OCI-LY1 (cell line): Measurements from ENCODE around the gene PSMC2.

Source experiments
- EZH2 ChIP-seq: fragments of 200-600 bp; sonication (generic), shearing (Covaris generic); IDR thresholded peaks from 2 replicates; pipeline ENCODE4 v1.8.0; 2017; ENCODE audit warnings: borderline replicate concordance, mixed run types, mild to moderate bottlenecking, antibody characterized with exemption, low read length, moderate library complexity, mixed read lengths
- TF ChIP-seq, protein P1 (sequence below): fragments of 200-600 bp; sonication (generic), shearing (Covaris generic); IDR thresholded peaks from 2 replicates; pipeline ENCODE4 v1.5.1; 2017; ENCODE audit warnings: mild to moderate bottlenecking, antibody characterized with exemption, low read length, moderate library complexity, mixed read lengths

DNA sequence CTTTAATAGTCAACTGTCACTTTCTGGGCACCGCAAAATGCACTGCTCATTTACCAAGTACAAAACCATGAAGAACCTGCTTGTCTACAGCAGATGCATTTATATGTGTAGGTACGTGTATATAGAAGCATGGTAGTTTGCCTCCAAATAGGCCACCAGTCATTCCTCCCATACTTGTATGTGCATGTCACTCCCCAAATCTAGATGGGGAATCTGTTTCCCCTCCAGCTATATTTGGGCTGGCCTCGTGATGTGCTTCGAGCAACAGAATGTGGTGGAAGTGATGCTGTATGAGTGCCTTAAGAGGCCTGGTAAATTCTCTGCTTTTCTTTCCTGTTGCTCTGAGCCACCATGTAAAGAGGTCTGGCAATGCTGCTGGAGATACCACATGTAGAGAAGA, 47.1 kb downstream of the PSMC2 start:
- TF ChIP-seq, protein P1, sequence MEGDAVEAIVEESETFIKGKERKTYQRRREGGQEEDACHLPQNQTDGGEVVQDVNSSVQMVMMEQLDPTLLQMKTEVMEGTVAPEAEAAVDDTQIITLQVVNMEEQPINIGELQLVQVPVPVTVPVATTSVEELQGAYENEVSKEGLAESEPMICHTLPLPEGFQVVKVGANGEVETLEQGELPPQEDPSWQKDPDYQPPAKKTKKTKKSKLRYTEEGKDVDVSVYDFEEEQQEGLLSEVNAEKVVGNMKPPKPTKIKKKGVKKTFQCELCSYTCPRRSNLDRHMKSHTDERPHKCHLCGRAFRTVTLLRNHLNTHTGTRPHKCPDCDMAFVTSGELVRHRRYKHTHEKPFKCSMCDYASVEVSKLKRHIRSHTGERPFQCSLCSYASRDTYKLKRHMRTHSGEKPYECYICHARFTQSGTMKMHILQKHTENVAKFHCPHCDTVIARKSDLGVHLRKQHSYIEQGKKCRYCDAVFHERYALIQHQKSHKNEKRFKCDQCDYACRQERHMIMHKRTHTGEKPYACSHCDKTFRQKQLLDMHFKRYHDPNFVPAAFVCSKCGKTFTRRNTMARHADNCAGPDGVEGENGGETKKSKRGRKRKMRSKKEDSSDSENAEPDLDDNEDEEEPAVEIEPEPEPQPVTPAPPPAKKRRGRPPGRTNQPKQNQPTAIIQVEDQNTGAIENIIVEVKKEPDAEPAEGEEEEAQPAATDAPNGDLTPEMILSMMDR, result no peak
- TF ChIP-seq EZH2, result no peak
